ENCODE measurements around the gene RPS16.
"Not testable (repeated sequence)": the region's sequence is repeated elsewhere in the genome, so short reads cannot be mapped to it uniquely, and the experiment has no call there.

The RPS16 gene

GRCh38 chr19:39472746-39473442 is 37.1 kb upstream of the RPS16 start:
- Histone ChIP-seq H3K36me3 (ENCODE audit: insufficient read depth, low read length) (peaks cover 82% of the 10 kb centered on the region), H3K9ac (ENCODE audit: low read length) (no peak overlapping the region), H3K27ac (ENCODE audit: low read depth, low read length) (no peak overlapping the region), H3K9me3 (ENCODE audit: low read length) (no peaks in the 10 kb centered on the region), H3K4me3 (ENCODE audit: low read depth in 1 of 2, low read length in 2 of 2) (no peak overlapping the region), H3K27me3 (ENCODE audit: control insufficient read depth in 1 of 2, insufficient read depth in 2 of 2, low read length in 2 of 2) (no peaks in the 10 kb centered on the region), H3K4me1 (ENCODE audit: insufficient read depth, low read length) (no peaks in the 10 kb centered on the region)

DNA sequence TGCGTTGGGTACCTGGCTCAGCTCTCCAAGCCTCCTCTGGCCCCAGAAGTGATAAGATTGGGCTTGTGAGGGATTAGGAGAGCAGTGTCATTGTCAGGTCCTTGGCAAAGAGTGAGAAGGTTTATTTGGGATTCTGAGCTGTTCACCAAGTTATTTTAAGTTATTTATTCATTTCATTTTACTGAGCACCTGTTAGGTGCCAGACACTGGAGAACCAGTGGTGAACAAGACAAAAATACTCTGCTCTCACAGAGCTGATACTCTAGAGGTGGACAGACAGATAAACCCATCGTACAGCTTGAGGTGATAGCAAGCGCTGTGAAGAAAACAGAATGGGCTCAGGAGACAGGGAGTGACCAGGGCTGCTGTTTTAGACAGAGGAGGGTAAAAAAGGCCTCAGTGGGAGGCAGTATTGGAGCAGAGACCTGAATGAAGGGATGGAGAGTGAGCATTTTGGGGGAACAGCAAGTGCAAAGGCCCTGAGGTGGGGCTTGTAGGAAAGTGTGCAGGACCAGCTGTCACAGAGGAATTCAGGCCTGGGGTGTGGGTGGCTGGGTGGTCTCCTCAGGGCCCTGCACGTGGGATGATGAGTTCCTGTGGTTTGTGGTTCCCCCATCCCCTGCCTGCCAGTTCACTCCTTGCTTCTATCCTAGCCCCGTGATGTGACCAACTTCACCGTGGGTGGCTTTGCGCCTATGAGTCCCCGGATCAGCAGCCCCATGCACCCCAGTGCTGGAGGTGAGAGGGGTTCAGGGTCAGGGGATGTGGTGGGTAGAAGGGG is 36.2 kb upstream of the RPS16 start:
- H3K27me3 ChIP-seq (ENCODE audit: control insufficient read depth in 1 of 2, insufficient read depth in 2 of 2, low read length in 2 of 2) = no peaks in the 10 kb centered on the region
- H3K36me3 ChIP-seq (ENCODE audit: insufficient read depth, low read length) = peaks cover 91% of the 10 kb centered on the region
- no peaks in the 10 kb centered on the region for H3K9me3 ChIP-seq (ENCODE audit: low read length)
- no peak overlapping the region for H3K27ac ChIP-seq (ENCODE audit: low read depth, low read length)
- H3K9ac ChIP-seq (ENCODE audit: low read length) = no peak overlapping the region
- H3K4me1 ChIP-seq (ENCODE audit: insufficient read depth, low read length) = no peaks in the 10 kb centered on the region
- H3K4me3 ChIP-seq (ENCODE audit: low read depth in 1 of 2, low read length in 2 of 2) = no peak overlapping the region

- H3K9me3 ChIP-seq (ENCODE audit: low read length) = no peaks in the 10 kb centered on the region
- no peak overlapping the region for H3K27ac ChIP-seq (ENCODE audit: low read depth, low read length)
- peaks cover 94% of the 10 kb centered on the region for H3K36me3 ChIP-seq (ENCODE audit: insufficient read depth, low read length)
- no peak overlapping the region for H3K4me3 ChIP-seq (ENCODE audit: low read depth in 1 of 2, low read length in 2 of 2)
- no peak overlapping the region for H3K9ac ChIP-seq (ENCODE audit: low read length)
- no peaks in the 10 kb centered on the region for H3K4me1 ChIP-seq (ENCODE audit: insufficient read depth, low read length)
- no peaks in the 10 kb centered on the region for H3K27me3 ChIP-seq (ENCODE audit: control insufficient read depth in 1 of 2, insufficient read depth in 2 of 2, low read length in 2 of 2)
Measured at GRCh38 chr19:39470724-39471339, 35.1 kb upstream of the RPS16 start.

DNA sequence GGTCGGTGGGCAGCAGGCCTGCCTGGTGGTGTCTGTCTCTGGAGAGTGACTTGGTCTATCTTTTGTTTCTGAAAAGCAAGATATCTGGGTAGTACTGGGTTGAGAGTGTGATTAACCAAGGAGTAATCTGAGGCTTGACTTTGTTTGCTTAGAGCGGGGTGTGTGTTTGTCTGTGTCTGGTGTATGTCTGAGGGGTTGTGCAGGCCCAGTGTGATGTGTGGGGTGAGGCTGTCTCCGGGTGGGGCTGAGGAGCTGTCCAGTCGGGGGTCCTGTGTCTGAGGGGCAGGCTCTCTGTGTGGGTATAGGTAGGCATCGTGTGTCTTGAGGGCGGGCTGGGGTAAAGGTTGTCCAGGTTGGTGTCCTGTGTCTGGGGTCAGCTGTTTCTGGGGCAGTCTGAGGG is 33.8 kb upstream of the RPS16 start:
- Histone ChIP-seq H3K4me3 (ENCODE audit: low read depth in 1 of 2, low read length in 2 of 2) (no peak overlapping the region), H3K27ac (ENCODE audit: low read depth, low read length) (no peak overlapping the region), H3K36me3 (ENCODE audit: insufficient read depth, low read length) (peaks cover 95% of the 10 kb centered on the region), H3K9me3 (ENCODE audit: low read length) (no peaks in the 10 kb centered on the region), H3K4me1 (ENCODE audit: insufficient read depth, low read length) (no peaks in the 10 kb centered on the region), H3K9ac (ENCODE audit: low read length) (no peak overlapping the region), H3K27me3 (ENCODE audit: control insufficient read depth in 1 of 2, insufficient read depth in 2 of 2, low read length in 2 of 2) (no peaks in the 10 kb centered on the region)

DNA sequence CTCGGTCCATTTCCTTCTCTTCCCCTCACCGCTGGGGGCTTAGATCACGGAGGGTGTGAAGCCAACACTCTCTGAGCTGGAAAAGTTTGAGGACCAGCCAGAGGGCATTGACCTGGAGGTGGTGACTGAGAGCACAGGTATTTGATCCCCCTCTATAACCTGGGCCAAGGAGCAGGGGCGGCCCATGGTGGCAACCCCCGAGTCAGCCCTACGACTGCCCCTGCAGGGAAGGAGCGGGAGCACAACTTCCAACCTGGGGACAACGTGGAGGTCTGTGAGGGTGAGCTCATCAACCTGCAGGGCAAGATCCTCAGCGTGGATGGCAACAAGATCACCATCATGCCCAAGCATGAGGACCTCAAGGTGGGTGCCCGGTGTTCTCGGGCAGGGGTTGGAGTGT is 33.3 kb upstream of the RPS16 start:
- Histone ChIP-seq H3K9me3 (ENCODE audit: low read length) (no peaks in the 10 kb centered on the region), H3K27me3 (ENCODE audit: control insufficient read depth in 1 of 2, insufficient read depth in 2 of 2, low read length in 2 of 2) (no peaks in the 10 kb centered on the region), H3K4me1 (ENCODE audit: insufficient read depth, low read length) (no peaks in the 10 kb centered on the region), H3K4me3 (ENCODE audit: low read depth in 1 of 2, low read length in 2 of 2) (no peak overlapping the region), H3K36me3 (ENCODE audit: insufficient read depth, low read length) (peaks cover 92% of the 10 kb centered on the region), H3K9ac (ENCODE audit: low read length) (no peak overlapping the region), H3K27ac (ENCODE audit: low read depth, low read length) (no peak overlapping the region)

DNA sequence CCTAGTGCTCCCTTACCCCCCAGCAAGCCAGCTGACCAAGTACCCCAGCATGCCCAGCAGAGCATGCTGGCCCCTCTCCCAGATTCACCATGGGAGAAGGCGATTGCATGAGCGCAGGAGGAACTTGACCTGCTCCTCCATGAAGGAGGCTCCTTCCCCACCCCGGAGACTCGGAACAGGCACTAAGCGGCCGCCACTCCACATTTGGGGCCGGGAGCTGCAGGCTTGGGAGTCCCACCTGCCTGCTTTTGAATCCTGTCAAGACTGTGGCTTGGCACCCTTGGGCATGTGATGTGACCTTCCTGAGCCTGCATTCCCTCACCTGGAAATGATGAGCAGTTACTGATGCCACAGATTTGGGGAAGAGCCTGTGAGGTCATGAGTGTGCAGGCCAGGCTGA is 32.2 kb upstream of the RPS16 start:
- H3K27ac ChIP-seq (ENCODE audit: low read depth, low read length) = no peak overlapping the region
- H3K4me1 ChIP-seq (ENCODE audit: insufficient read depth, low read length) = no peaks in the 10 kb centered on the region
- H3K36me3 ChIP-seq (ENCODE audit: insufficient read depth, low read length) = peaks cover 87% of the 10 kb centered on the region
- H3K9me3 ChIP-seq (ENCODE audit: low read length) = no peaks in the 10 kb centered on the region
- H3K27me3 ChIP-seq (ENCODE audit: control insufficient read depth in 1 of 2, insufficient read depth in 2 of 2, low read length in 2 of 2) = no peaks in the 10 kb centered on the region
- H3K9ac ChIP-seq (ENCODE audit: low read length) = no peak overlapping the region
- no peak overlapping the region for H3K4me3 ChIP-seq (ENCODE audit: low read depth in 1 of 2, low read length in 2 of 2)

DNA sequence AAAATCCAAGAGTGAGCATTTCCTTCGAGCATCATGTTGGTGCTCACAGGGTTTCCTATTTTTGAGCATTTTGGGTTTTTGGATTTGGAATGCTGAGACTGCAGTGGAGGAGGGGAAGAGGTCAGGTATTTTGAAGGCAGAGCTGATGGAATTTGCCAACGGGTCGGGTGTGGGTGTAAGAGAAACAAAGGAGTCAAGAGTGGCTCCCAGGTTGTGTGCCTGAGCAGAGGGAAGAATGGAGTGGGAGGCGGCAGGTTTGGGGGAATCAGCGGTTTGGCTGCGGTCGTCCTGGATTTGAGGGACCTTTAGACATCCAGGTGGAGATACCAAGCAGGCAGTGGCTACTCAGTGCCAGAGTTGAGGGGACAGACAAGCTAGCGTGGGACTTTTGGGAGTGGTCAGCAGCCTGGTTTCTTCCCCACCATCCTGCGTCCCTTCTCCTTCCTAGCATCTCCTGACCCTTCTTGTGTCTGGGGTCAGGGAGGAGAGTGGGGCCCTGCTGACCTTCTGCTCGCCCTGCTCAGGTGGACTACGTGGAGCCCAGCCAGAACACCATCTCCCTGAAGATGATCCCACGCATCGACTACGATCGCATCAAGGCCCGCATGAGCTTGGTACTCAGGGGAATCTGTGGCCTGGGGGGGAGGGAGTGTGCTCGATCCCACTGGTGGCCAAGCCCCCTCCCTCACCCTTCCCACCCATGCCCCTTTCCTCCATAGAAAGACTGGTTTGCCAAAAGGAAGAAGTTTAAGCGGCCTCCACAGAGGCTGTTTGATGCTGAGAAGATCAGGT is 30.4 kb upstream of the RPS16 start:
- Histone ChIP-seq H3K27ac (ENCODE audit: low read depth, low read length) (no peak overlapping the region), H3K9me3 (ENCODE audit: low read length) (no peaks in the 10 kb centered on the region), H3K4me1 (ENCODE audit: insufficient read depth, low read length) (no peaks in the 10 kb centered on the region), H3K27me3 (ENCODE audit: control insufficient read depth in 1 of 2, insufficient read depth in 2 of 2, low read length in 2 of 2) (no peaks in the 10 kb centered on the region), H3K4me3 (ENCODE audit: low read depth in 1 of 2, low read length in 2 of 2) (no peak overlapping the region), H3K36me3 (ENCODE audit: insufficient read depth, low read length) (peaks cover 70% of the 10 kb centered on the region), H3K9ac (ENCODE audit: low read length) (no peak overlapping the region)

DNA sequence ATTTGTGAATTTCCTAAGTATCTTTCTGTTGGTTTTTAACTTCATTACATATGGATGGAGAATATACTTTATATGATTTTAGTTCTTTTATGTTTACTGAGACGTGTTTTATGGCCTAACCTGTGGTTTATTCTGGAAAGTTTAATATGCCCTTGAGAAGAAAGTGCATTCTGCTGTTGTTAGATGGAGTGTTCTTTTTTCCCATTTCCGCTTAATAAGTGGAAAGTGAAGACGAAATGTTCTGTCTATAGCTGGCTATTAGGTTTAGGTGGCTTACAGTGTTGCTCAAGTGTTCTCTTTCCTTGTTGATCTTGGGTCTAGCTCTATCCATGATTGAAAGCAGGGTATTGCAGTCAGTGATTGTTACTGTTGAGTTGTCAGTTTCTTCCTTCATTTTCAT is 27.7 kb upstream of the RPS16 start:
- Histone ChIP-seq H3K27me3 (ENCODE audit: control insufficient read depth in 1 of 2, insufficient read depth in 2 of 2, low read length in 2 of 2) (no peaks in the 10 kb centered on the region), H3K9ac (ENCODE audit: low read length) (no peak overlapping the region), H3K27ac (ENCODE audit: low read depth, low read length) (no peak overlapping the region), H3K4me3 (ENCODE audit: low read depth in 1 of 2, low read length in 2 of 2) (no peak overlapping the region), H3K4me1 (ENCODE audit: insufficient read depth, low read length) (no peaks in the 10 kb centered on the region), H3K36me3 (ENCODE audit: insufficient read depth, low read length) (peaks cover 70% of the 10 kb centered on the region), H3K9me3 (ENCODE audit: low read length) (no peaks in the 10 kb centered on the region)

GRCh38 chr19:39451257-39451656 is 15.5 kb upstream of the RPS16 start:
- Histone ChIP-seq H3K4me1 (ENCODE audit: insufficient read depth, low read length) (peaks cover 25% of the 10 kb centered on the region), H3K36me3 (ENCODE audit: insufficient read depth, low read length) (peaks cover 40% of the 10 kb centered on the region)
- H3K9ac ChIP-seq (ENCODE audit: low read length); H3K4me3 ChIP-seq (ENCODE audit: low read depth in 1 of 2, low read length in 2 of 2); H3K27me3 ChIP-seq (ENCODE audit: control insufficient read depth in 1 of 2, insufficient read depth in 2 of 2, low read length in 2 of 2); H3K27ac ChIP-seq (ENCODE audit: low read depth, low read length); H3K9me3 ChIP-seq (ENCODE audit: low read length): not testable (repeated sequence)

DNA sequence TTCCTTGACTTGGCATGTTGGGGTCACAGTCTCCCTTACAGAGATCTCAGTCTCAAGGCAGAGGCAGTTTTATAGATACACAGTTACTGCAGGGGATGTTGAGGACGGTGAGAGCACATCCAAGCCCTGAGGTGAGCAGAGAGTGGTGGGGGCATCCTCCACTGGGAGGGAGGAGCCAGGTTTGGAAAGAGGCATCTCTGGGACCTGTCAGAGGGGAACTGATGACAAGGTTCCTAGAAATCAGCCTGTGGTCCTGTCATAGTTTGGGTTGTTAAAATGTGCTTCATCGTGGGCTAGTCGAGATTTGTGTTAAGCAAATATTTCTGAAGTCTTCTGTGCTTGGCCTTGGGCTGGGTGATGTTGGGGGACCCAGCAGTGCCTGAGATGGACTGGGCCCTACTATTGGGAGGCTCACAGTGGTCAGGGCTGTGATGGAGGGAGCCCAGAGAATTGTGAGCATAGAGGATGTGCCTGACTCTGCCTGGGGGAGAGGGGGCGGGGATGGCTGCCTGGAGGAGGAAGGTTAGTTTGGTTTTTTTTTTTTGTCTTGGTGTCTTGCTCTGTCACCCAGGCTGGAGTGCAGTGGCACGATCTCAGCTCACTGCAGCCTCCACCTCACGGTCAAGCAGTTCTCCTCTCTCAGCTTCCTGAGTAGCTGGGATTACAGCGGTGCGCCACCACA is 13.5 kb upstream of the RPS16 start:
- no peaks in the 10 kb centered on the region for H3K27me3 ChIP-seq (ENCODE audit: control insufficient read depth in 1 of 2, insufficient read depth in 2 of 2, low read length in 2 of 2)
- H3K9ac ChIP-seq (ENCODE audit: low read length) = no peak overlapping the region
- peaks cover 33% of the 10 kb centered on the region for H3K36me3 ChIP-seq (ENCODE audit: insufficient read depth, low read length)
- no peak overlapping the region for H3K4me3 ChIP-seq (ENCODE audit: low read depth in 1 of 2, low read length in 2 of 2)
- H3K27ac ChIP-seq (ENCODE audit: low read depth, low read length) = no peak overlapping the region
- peaks cover 31% of the 10 kb centered on the region for H3K4me1 ChIP-seq (ENCODE audit: insufficient read depth, low read length)
- H3K9me3 ChIP-seq (ENCODE audit: low read length) = no peaks in the 10 kb centered on the region

DNA sequence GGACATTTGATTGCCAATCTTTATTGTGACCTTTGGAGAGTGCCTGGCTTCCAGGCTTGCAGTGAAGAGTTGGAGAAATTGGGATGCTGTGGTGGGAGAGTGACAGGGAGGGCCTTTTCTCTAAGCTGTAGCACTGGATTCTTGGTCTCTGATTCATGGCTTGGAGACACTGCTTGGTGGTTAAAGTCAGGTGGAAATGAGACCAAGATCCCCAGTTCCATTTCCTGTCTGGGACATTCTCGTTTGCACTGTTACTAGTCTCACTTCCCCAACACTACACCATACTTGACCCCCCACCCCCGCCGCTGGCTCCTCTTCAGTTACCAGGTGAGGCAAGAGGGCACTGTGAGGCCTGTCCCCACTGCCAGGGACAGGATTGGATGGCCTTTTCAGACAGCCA is 12.5 kb upstream of the RPS16 start:
- Histone ChIP-seq H3K4me3 (ENCODE audit: low read depth in 1 of 2, low read length in 2 of 2) (no peak overlapping the region), H3K27ac (ENCODE audit: low read depth, low read length) (no peak overlapping the region), H3K27me3 (ENCODE audit: control insufficient read depth in 1 of 2, insufficient read depth in 2 of 2, low read length in 2 of 2) (no peaks in the 10 kb centered on the region), H3K4me1 (ENCODE audit: insufficient read depth, low read length) (peaks cover 31% of the 10 kb centered on the region), H3K36me3 (ENCODE audit: insufficient read depth, low read length) (peaks cover 23% of the 10 kb centered on the region), H3K9me3 (ENCODE audit: low read length) (no peaks in the 10 kb centered on the region), H3K9ac (ENCODE audit: low read length) (no peak overlapping the region)

Measured in muscle layer of colon (tissue), 2 donors.